ENCODE measurements around the gene CACTIN.
A peak's percentile ranks its signal among the peaks of the same experiment; 100 is the strongest.
"Not testable (repeated sequence)": the region's sequence is repeated elsewhere in the genome, so short reads cannot be mapped to it uniquely, and the experiment has no call there.

The CACTIN gene

DNA sequence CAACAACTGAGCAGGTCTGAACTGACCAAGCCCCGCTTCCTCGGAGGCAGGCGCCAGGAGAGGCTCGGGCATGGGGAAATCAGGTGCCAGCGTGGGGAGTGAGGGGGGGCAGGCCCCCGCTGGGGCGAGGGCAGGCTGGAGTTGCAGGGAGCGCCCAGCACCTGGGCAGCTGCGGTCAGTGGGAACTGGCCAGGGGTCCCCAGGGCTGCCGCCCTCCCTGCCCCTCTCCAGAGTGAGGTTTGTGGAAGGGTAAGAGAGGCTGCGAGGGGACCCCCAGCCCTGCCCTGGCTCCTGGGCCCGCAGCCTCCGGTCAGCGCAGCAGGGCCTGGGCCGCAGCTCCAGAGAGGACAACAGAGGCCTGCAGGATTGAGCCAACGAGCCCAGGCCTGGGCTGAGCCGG, 41.2 kb upstream of the CACTIN start:
- TF ChIP-seq, protein P1, sequence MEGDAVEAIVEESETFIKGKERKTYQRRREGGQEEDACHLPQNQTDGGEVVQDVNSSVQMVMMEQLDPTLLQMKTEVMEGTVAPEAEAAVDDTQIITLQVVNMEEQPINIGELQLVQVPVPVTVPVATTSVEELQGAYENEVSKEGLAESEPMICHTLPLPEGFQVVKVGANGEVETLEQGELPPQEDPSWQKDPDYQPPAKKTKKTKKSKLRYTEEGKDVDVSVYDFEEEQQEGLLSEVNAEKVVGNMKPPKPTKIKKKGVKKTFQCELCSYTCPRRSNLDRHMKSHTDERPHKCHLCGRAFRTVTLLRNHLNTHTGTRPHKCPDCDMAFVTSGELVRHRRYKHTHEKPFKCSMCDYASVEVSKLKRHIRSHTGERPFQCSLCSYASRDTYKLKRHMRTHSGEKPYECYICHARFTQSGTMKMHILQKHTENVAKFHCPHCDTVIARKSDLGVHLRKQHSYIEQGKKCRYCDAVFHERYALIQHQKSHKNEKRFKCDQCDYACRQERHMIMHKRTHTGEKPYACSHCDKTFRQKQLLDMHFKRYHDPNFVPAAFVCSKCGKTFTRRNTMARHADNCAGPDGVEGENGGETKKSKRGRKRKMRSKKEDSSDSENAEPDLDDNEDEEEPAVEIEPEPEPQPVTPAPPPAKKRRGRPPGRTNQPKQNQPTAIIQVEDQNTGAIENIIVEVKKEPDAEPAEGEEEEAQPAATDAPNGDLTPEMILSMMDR (IDR thresholded peaks at IDR 0.05; ENCODE audit: low read depth, low read length), result no peak
- no peak for DNase-seq (ENCODE audit: low read depth in 2 of 2)
- H3K4me3 ChIP-seq (replicated peaks in 1 of 2; ENCODE audit: low read depth in 2 of 2, low read length in 2 of 2), result no peak overlapping the region

DNA sequence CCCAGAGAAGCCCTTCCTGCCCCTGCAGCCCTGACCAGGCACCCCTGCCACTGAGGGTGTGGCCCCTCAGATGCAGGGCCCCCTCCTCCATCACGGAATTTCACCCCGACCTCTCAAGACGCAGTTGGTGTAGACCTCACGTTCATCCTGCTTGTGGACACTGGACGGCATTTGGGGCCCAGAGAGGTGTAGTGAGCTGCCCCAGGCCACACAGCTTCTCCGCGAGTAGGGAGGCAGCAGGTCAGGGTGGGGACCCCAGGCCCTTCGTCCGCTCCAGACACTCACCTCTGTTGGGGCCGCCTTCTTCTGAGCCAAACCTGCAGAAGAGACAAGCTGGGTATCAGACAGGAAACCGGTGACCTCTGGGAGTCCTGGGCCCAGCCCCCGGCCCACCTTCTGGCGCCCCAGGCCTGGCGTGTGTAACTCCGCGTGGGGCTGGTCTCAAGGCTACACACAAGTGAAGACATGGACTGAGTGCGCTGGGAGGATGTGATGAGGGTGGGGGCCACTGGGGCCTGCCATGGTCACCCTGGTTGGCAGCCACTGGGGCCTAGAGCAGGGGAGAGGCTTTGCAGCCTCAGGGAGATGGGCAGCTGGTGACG, 40.5 kb upstream of the CACTIN start:
- no peak overlapping the region for H3K4me3 ChIP-seq (replicated peaks in 1 of 2; ENCODE audit: low read depth in 2 of 2, low read length in 2 of 2)
- DNase-seq (ENCODE audit: low read depth in 2 of 2), result no peak
- TF ChIP-seq, protein P1 (IDR thresholded peaks at IDR 0.05; ENCODE audit: low read depth, low read length), result no peak

DNA sequence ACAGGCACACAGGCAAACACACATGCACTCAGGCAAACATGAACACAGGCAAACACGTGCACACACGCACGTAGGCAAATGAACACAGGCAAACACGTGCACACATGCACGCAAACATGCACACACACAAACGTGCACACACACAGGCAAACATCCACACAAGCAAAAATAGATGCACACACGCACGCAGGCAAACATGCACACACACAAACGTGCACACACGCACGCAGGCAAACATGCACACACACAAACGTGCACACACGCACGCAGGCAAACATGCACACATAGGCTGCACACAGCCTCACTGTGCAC, 39.9 kb upstream of the CACTIN start:
- not testable (repeated sequence) for H3K4me3 ChIP-seq (replicated peaks in 1 of 2; ENCODE audit: low read depth in 2 of 2, low read length in 2 of 2); DNase-seq (ENCODE audit: low read depth in 2 of 2)

DNA sequence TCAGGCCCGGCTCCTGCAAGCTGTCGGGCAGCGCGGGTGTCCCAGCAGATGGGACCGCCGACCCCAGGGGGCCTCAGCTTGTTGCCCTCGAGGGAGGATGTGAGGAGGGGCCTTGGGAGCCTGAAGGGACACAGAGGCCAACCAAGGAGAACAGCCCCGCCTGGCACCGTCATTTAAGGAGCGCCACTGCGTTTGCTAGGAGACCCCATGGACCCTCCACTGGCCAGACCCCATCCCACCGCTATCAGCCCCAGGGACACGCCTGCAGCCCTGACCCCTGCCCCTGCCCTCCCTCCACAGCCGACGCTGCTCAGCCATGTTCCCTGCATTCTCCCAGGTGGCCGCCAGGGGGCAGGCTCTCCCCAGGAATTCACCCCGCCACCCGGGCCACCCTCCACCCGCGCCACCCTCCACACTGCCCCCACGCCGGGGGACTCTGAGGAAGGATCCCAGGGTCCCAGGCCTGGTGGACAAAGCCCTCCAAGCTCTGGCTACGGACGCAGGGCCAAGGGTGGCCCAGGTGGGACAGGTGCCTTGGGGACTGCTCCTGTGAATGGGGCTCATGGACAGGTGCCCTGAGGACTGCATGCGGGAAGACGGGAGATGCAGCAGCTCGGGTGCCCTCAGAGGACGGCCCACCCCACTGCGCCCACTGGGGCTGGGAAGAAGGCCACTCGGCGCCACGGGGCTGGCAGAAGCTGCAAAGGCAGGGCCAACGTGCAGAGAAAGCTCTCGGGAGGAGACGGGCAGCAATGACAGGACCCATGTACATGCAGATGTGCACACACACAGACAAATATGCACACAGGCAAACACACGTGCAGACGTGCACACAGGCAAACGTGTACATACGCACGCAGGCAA, 39.3 kb upstream of the CACTIN start:
- TF ChIP-seq, protein P1 (IDR thresholded peaks at IDR 0.05; ENCODE audit: low read depth, low read length), result peak; percentile 85
- no peak overlapping the region for H3K4me3 ChIP-seq (replicated peaks in 1 of 2; ENCODE audit: low read depth in 2 of 2, low read length in 2 of 2)
- DNase-seq (ENCODE audit: low read depth in 2 of 2), result peak; percentile 37 to 39

DNA sequence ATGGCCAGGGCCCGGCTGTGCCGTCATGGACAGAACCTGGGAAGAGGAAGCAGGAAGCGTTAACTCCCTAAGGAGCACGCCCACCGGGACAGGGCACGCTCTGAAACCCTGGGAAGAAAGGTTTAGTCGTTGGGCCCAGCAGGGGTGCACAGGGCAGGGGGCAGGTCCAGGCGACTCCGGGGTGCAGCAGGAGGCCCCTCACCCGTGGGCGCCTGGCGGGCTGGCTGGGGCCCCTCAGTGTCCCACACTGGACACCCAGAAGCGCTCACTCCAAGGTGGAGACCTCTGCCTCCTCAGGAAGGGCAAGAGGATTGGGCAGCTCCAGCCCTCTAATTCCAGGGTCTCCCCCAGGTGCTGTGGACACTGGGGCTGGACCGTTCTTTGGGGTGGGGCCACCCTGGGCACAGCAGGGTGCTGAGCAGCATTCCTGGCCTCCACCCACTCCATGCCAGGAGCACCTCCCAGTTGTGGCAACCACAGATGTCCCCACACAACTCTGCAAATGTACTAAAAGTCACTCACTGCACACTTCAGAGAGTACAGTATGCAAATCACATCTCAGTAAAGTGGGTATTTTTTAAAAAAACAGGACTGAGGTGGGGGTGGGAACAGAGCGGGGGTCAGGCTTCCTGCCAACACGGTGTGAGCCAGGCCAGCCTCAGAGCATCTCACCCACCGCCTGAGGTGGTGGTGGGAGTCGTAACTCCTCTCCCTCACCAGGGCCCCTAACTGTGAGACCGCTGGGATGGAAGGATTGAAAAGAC, 38.5 kb upstream of the CACTIN start:
- no peak overlapping the region for H3K4me3 ChIP-seq (replicated peaks in 1 of 2; ENCODE audit: low read depth in 2 of 2, low read length in 2 of 2)
- no peak for DNase-seq (ENCODE audit: low read depth in 2 of 2)
- TF ChIP-seq, protein P1 (IDR thresholded peaks at IDR 0.05; ENCODE audit: low read depth, low read length), result no peak

DNA sequence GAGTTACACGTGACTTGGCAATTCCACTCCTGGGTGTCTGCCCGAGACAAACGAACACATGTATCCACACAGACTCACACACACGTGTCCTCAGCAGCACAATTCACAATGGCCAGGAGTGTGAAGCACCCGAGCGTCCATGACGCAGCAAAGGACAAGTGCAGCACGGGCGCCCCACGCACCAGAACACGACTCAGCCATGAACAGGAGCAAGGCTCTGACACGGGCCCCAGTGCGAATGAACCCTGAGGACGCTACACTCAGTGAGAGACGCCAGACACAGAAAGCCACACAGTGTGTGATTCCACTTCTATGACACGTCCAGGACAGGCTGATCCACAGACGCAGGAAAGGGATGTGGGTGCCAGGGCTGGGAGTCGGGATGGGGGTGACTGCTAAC, 37.2 kb upstream of the CACTIN start:
- no peak overlapping the region for H3K4me3 ChIP-seq (replicated peaks in 1 of 2; ENCODE audit: low read depth in 2 of 2, low read length in 2 of 2)
- TF ChIP-seq, protein P1 (IDR thresholded peaks at IDR 0.05; ENCODE audit: low read depth, low read length), result no peak
- DNase-seq (ENCODE audit: low read depth in 2 of 2), result no peak

Measured in cardiac fibroblast (primary cell).